ENCODE data around the gene SH3PXD2B.

- no peak for TF ChIP-seq NR1H2 (CRISPR knock-in tag; IDR thresholded peaks at IDR 0.05)
- TF ChIP-seq ZSCAN18 (CRISPR knock-in tag; IDR thresholded peaks at IDR 0.05), result no peak
- TF ChIP-seq, protein P1, sequence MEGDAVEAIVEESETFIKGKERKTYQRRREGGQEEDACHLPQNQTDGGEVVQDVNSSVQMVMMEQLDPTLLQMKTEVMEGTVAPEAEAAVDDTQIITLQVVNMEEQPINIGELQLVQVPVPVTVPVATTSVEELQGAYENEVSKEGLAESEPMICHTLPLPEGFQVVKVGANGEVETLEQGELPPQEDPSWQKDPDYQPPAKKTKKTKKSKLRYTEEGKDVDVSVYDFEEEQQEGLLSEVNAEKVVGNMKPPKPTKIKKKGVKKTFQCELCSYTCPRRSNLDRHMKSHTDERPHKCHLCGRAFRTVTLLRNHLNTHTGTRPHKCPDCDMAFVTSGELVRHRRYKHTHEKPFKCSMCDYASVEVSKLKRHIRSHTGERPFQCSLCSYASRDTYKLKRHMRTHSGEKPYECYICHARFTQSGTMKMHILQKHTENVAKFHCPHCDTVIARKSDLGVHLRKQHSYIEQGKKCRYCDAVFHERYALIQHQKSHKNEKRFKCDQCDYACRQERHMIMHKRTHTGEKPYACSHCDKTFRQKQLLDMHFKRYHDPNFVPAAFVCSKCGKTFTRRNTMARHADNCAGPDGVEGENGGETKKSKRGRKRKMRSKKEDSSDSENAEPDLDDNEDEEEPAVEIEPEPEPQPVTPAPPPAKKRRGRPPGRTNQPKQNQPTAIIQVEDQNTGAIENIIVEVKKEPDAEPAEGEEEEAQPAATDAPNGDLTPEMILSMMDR (IDR thresholded peaks at IDR 0.05), result no peak
- TF ChIP-seq ZNF512 (CRISPR knock-in tag; IDR thresholded peaks at IDR 0.05; ENCODE audit: borderline replicate concordance), result no peak
- TF ChIP-seq CREB1 (CRISPR knock-in tag; IDR thresholded peaks at IDR 0.05), result no peak
Observed at GRCh38 chr5:172414531-172415361, 39.6 kb downstream of the SH3PXD2B start.
